GM21526 (cell line): Measurements from ENCODE around the gene PAN2.
A peak's percentile ranks its signal among the peaks of the same experiment; 100 is the strongest.
"Not testable (repeated sequence)": the region's sequence is repeated elsewhere in the genome, so short reads cannot be mapped to it uniquely, and the experiment has no call there.

Source experiments
- ATAC-seq: cut with Tn5 transposase; IDR thresholded peaks from one replicate; pipeline ENCODE4 v1.9.1; 2021; ENCODE audit warnings: moderate library complexity; ENCODE audit not compliant: unreplicated experiment, low FRiP score

PAN2 gene

GRCh38 chr12:56342290-56342689, 8.5 kb upstream of the PAN2 start:
- not testable (repeated sequence) for ATAC-seq

GRCh38 chr12:56341616-56342015, 7.8 kb upstream of the PAN2 start:
- ATAC-seq = no peak

GRCh38 chr12:56339158-56339422, 5.3 kb upstream of the PAN2 start:
- no peak for ATAC-seq

- ATAC-seq = no peak
Observed at GRCh38 chr12:56338308-56339157, 4.7 kb upstream of the PAN2 start, which contains the start of gene IL23A. IL23A (plus strand) TSS chr12:56338884; CDS start chr12:56339045, 161 bp downstream.

- no peak for ATAC-seq
Observed at GRCh38 chr12:56337753-56338251, 4.0 kb upstream of the PAN2 start.

GRCh38 chr12:56336361-56337167, 2.8 kb upstream of the PAN2 start:
- ATAC-seq = no peak

GRCh38 chr12:56335527-56335926, 1.7 kb upstream of the PAN2 start:
- not testable (repeated sequence) for ATAC-seq

GRCh38 chr12:56334490-56334793, 642 bp upstream of the PAN2 start:
- ATAC-seq = no peak

- no peak for ATAC-seq
Observed at GRCh38 chr12:56333197-56333678, 562 bp downstream of the PAN2 start.

GRCh38 chr12:56332512-56333196, 1.1 kb downstream of the PAN2 start:
- ATAC-seq = no peak

GRCh38 chr12:56330936-56331490, 2.8 kb downstream of the PAN2 start:
- no peak for ATAC-seq

GRCh38 chr12:56326533-56326932, 7.3 kb downstream of the PAN2 start:
- ATAC-seq = no peak

- no peak for ATAC-seq
Observed at GRCh38 chr12:56326126-56326525, 7.7 kb downstream of the PAN2 start.

- no peak for ATAC-seq
Observed at GRCh38 chr12:56324206-56324605, 9.6 kb downstream of the PAN2 start.

- ATAC-seq = not testable (repeated sequence)
Observed at GRCh38 chr12:56321610-56322009, 12.2 kb downstream of the PAN2 start.

- ATAC-seq = no peak
Observed at GRCh38 chr12:56321027-56321426, 12.8 kb downstream of the PAN2 start.

GRCh38 chr12:56317675-56318074, 16.1 kb downstream of the PAN2 start:
- no peak for ATAC-seq

- ATAC-seq = peak; percentile 88
Observed at GRCh38 chr12:56315622-56316473, 18.0 kb downstream of the PAN2 start, which contains the start of gene CNPY2. CNPY2 (minus strand) TSS chr12:56315988; CDS start chr12:56315217, 771 bp downstream.

GRCh38 chr12:56315249-56315621, 18.6 kb downstream of the PAN2 start:
- ATAC-seq = no peak

GRCh38 chr12:56311003-56311402, 22.8 kb downstream of the PAN2 start:
- no peak for ATAC-seq
